Tibial artery (tissue), 4 donors: Measurements from ENCODE around the gene DPYSL3.

ENCODE experiments used
- DNase-seq, 2 donors: peaks; one replicate each; pipeline ENCODE4 v3.0.0-alpha.2; 2019
- H3K27ac ChIP-seq, 2 donors: fragments of 200-600 bp; sonication (generic) in 1 of 2; 1 replicate in 1 of 2; 2 replicates in 1 of 2; pipeline ENCODE4 v1.5.1; 2018 to 2019; ENCODE audit warnings: mild to moderate bottlenecking in 1 of 2
- H3K27me3 ChIP-seq, 2 donors: fragments of 200-600 bp; sonication (generic) in 1 of 2; one replicate each; pipeline versions ENCODE4 v1.5.1 to v1.6.0; 2016 to 2019
- H3K36me3 ChIP-seq, 3 donors: fragments of 200-600 bp; sonication (generic) in 2 of 3; one replicate each; pipeline ENCODE4 v1.5.1; 2016 to 2019; ENCODE audit warnings: mild to moderate bottlenecking in 2 of 3
- H3K4me1 ChIP-seq, 4 donors: fragments of 200-600 bp; sonication (generic) in 2 of 4; 1 replicate in 3 of 4; 2 replicates in 1 of 4; pipeline ENCODE4 v1.5.1; 2016 to 2019
- H3K4me3 ChIP-seq, 2 donors: fragments of 200-600 bp; sonication (generic) in 1 of 2; 1 replicate in 1 of 2; 2 replicates in 1 of 2; pipeline ENCODE4 v1.5.1; 2018 to 2019; ENCODE audit warnings: mild to moderate bottlenecking in 2 of 2
- H3K9me3 ChIP-seq, 3 donors: fragments of 200-600 bp; sonication (generic) in 1 of 3; one replicate each; pipeline ENCODE4 v1.5.1; 2016 to 2019
- intact Hi-C: fragments of 100-400 bp; cut with DNase I; formaldehyde crosslinking; loops from one replicate; pipeline ENCODE4 v1.15.0; 2023; ENCODE audit warnings: low total_unique reads
- TF ChIP-seq, protein P1 (sequence below), 2 experiments: fragments of 200-600 bp in 1 of 2; fragments of 450-650 bp in 1 of 2; IDR thresholded peaks; one replicate each; pipeline ENCODE4 v1.5.1; 2017 to 2019; ENCODE audit warnings: antibody characterized with exemption in 2 of 2, mild to moderate bottlenecking in 1 of 2, moderate library complexity in 1 of 2

The DPYSL3 gene

GRCh38 chr5:147504011-147504410, 5.9 kb downstream of the DPYSL3 start:
- Histone ChIP-seq H3K36me3 (no peaks in the 10 kb centered on the region), H3K9me3 (no peaks in the 10 kb centered on the region), H3K27ac (peak overlapping the region; percentile 33 to 53), H3K4me3 (no peak overlapping the region), H3K4me1 (peaks cover 0 to 24% (median 14%) of the 10 kb centered on the region in 4 donors), H3K27me3 (no peaks in the 10 kb centered on the region)
- TF ChIP-seq, protein P1, sequence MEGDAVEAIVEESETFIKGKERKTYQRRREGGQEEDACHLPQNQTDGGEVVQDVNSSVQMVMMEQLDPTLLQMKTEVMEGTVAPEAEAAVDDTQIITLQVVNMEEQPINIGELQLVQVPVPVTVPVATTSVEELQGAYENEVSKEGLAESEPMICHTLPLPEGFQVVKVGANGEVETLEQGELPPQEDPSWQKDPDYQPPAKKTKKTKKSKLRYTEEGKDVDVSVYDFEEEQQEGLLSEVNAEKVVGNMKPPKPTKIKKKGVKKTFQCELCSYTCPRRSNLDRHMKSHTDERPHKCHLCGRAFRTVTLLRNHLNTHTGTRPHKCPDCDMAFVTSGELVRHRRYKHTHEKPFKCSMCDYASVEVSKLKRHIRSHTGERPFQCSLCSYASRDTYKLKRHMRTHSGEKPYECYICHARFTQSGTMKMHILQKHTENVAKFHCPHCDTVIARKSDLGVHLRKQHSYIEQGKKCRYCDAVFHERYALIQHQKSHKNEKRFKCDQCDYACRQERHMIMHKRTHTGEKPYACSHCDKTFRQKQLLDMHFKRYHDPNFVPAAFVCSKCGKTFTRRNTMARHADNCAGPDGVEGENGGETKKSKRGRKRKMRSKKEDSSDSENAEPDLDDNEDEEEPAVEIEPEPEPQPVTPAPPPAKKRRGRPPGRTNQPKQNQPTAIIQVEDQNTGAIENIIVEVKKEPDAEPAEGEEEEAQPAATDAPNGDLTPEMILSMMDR (IDR thresholded peaks at IDR 0.05): no peak
- peak in 1 of 2 donors; percentile 55 for DNase-seq
- intact Hi-C loops: no loop called here

- intact Hi-C loops: no loop called here
- H3K27ac ChIP-seq: no peak overlapping the region
- H3K4me3 ChIP-seq: no peak overlapping the region
- no peaks in the 10 kb centered on the region for H3K27me3 ChIP-seq
- DNase-seq: no peak
- peaks cover 0 to 4% (median 0%) of the 10 kb centered on the region in 3 donors for H3K9me3 ChIP-seq
- H3K36me3 ChIP-seq: no peaks in the 10 kb centered on the region
- no peaks in the 10 kb centered on the region for H3K4me1 ChIP-seq
- TF ChIP-seq, protein P1 (IDR thresholded peaks at IDR 0.05): no peak
Measured at GRCh38 chr5:147490989-147491388, 18.9 kb downstream of the DPYSL3 start.

DNA sequence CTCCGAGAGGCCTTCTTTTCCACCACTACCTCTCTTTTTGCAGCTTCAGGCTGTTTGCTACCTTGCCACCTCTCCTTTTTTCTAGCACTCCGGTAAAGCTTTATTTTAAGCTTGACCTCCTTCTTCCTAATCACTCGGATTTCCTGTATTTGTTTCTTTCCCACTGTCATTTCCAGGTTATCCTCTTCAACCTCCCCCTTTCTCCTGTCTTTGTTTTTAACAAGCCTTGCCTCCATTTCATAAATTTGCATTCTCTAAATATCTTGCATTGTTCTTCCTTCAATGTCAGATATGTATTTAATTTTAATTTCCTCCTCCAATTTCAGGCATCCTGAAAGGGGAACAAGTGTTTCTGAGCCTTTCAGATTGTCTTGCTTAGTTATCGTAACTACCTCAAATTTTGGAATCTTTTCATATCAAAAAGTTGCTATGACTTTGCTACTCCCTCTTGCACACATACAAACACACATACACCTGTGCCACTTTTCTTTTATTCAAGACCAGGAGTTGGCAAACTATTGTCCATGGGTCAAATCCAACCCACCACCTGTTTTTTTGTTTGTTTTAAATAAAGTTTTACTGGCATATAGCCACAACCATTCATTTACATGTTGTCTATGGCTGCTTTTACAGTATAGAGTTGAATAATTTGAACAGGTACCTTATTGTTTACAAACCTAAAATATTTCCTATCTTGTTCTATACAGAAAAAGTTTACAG, 22.7 kb downstream of the DPYSL3 start:
- Histone ChIP-seq H3K9me3 (peaks cover 0 to 4% (median 0%) of the 10 kb centered on the region in 3 donors), H3K36me3 (no peaks in the 10 kb centered on the region), H3K4me3 (no peak overlapping the region), H3K27ac (no peak overlapping the region), H3K4me1 (peaks cover 0 to 25% (median 10%) of the 10 kb centered on the region in 4 donors), H3K27me3 (no peaks in the 10 kb centered on the region)
- TF ChIP-seq, protein P1 (IDR thresholded peaks at IDR 0.05): no peak
- no peak for DNase-seq
- intact Hi-C loops: no loop called here

DNA sequence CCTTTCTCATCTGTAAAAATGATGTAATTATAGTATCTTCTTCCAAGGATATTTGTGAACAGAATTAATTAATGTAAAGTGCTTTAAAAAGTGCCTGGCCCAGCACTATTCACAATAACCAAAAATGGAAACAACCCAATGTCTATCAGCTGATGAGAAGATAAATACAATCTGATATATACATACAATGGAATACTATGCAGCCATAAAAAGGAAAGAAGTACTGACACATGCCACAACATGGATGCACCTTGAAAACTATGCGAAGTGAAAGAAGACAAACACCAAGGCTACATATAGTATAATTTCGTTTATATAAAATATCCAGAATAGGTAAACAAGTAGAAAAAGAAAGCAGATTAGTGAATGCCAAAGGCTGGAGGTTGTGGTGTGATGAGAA, 24.1 kb downstream of the DPYSL3 start:
- intact Hi-C loops: no loop called here
- H3K27ac ChIP-seq: peak overlapping the region; percentile 61 to 62

DNA sequence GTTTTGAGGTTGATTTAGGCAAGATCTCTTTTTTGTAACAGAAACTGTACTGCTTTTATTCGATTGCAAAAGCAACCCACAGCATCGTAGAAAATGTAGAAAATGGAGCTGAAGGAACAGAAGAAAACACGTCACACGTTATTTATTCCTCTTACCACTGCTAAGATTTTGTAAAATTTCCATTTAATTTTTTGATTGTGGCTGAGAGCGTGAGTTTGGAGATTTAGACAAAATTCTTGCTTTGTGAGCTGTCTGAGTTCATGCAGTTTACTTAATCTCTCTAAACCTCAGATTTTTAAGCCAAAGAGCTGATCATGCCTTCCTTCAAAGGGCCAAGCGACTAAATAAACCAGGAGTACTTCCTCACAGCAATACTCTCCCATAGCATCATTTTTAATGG, 24.8 kb downstream of the DPYSL3 start:
- Histone ChIP-seq H3K4me3 (peak overlapping the region in 1 of 2 donors; percentile 2), H3K27ac (peak overlapping the region; percentile 61 to 62), H3K27me3 (no peaks in the 10 kb centered on the region), H3K4me1 (peaks cover 0 to 34% (median 18%) of the 10 kb centered on the region in 4 donors), H3K9me3 (no peaks in the 10 kb centered on the region), H3K36me3 (no peaks in the 10 kb centered on the region)
- intact Hi-C loops: no loop called here
- DNase-seq: no peak
- TF ChIP-seq, protein P1 (IDR thresholded peaks at IDR 0.05): no peak

More for the DNA sequence above, 24.1 kb downstream of the DPYSL3 start:
- Histone ChIP-seq H3K36me3 (no peaks in the 10 kb centered on the region), H3K4me3 (no peak overlapping the region), H3K4me1 (peaks cover 0 to 34% (median 18%) of the 10 kb centered on the region in 4 donors), H3K9me3 (no peaks in the 10 kb centered on the region), H3K27me3 (no peaks in the 10 kb centered on the region)
- no peak for DNase-seq
- TF ChIP-seq, protein P1 (IDR thresholded peaks at IDR 0.05): no peak
